Measurements from ENCODE around the gene SRPRA.

SRPRA gene

GRCh38 chr11:126217491-126217890, 51.2 kb downstream of the SRPRA start:
- peaks cover 89% of the 10 kb centered on the region for H3K79me2 ChIP-seq (ENCODE audit: low read length)

GRCh38 chr11:126216526-126217305, 52.0 kb downstream of the SRPRA start:
- Histone ChIP-seq H3K27me3 (replicated peaks; ENCODE audit: insufficient read depth, low read length) (no peaks in the 10 kb centered on the region), H4K20me1 (ENCODE audit: insufficient read depth, low read length) (no peaks in the 10 kb centered on the region), H3K27ac (ENCODE audit: low read length) (no peak overlapping the region), H3K9me2 (replicated peaks; ENCODE audit: insufficient read depth, low read length) (no peaks in the 10 kb centered on the region), H3K4me3 (ENCODE audit: low read length) (no peak overlapping the region), H2AFZ (ENCODE audit: low read length) (no peak overlapping the region), H3F3A (ENCODE audit: insufficient read depth, low read length) (no peaks in the 10 kb centered on the region), H3K79me2 (ENCODE audit: low read length) (peaks cover 90% of the 10 kb centered on the region), H3K36me3 (replicated peaks; ENCODE audit: insufficient read depth, low read length) (no peaks in the 10 kb centered on the region), H3K4me2 (ENCODE audit: low read depth, low read length) (no peak overlapping the region), H3K4me1 (ENCODE audit: low read length) (peaks cover 9% of the 10 kb centered on the region), H3K9ac (ENCODE audit: low read length) (no peak overlapping the region), H3K9me3 (replicated peaks; ENCODE audit: insufficient read depth, low read length) (no peaks in the 10 kb centered on the region)
- no peak for DNase-seq
- no peak for TF ChIP-seq CTCF (IDR thresholded peaks at IDR 0.05; ENCODE audit: low read length)
- TF ChIP-seq EZH2phosphoT487 (IDR thresholded peaks at IDR 0.05; ENCODE audit: low read length) = no peak
- no peak for TF ChIP-seq EZH2 (optimal IDR thresholded peaks at IDR 0.05; ENCODE audit: low read depth, low read length)

More at GRCh38 chr11:126217491-126217890, 51.2 kb downstream of the SRPRA start:
- Histone ChIP-seq H2AFZ (ENCODE audit: low read length) (no peak overlapping the region), H3K9ac (ENCODE audit: low read length) (no peak overlapping the region), H4K20me1 (ENCODE audit: insufficient read depth, low read length) (no peaks in the 10 kb centered on the region), H3K4me3 (ENCODE audit: low read length) (no peak overlapping the region), H3K4me2 (ENCODE audit: low read depth, low read length) (no peak overlapping the region), H3K36me3 (replicated peaks; ENCODE audit: insufficient read depth, low read length) (no peaks in the 10 kb centered on the region), H3K27ac (ENCODE audit: low read length) (no peak overlapping the region), H3K9me3 (replicated peaks; ENCODE audit: insufficient read depth, low read length) (no peaks in the 10 kb centered on the region), H3F3A (ENCODE audit: insufficient read depth, low read length) (no peaks in the 10 kb centered on the region), H3K27me3 (replicated peaks; ENCODE audit: insufficient read depth, low read length) (no peaks in the 10 kb centered on the region), H3K4me1 (ENCODE audit: low read length) (peaks cover 6% of the 10 kb centered on the region), H3K9me2 (replicated peaks; ENCODE audit: insufficient read depth, low read length) (no peaks in the 10 kb centered on the region)
- DNase-seq = no peak
- TF ChIP-seq EZH2phosphoT487 (IDR thresholded peaks at IDR 0.05; ENCODE audit: low read length) = no peak
- no peak for TF ChIP-seq EZH2 (optimal IDR thresholded peaks at IDR 0.05; ENCODE audit: low read depth, low read length)
- no peak for TF ChIP-seq CTCF (IDR thresholded peaks at IDR 0.05; ENCODE audit: low read length)

GRCh38 chr11:126214841-126215240, 53.9 kb downstream of the SRPRA start:
- Histone ChIP-seq H3K36me3 (replicated peaks; ENCODE audit: insufficient read depth, low read length) (no peaks in the 10 kb centered on the region), H2AFZ (ENCODE audit: low read length) (no peak overlapping the region), H3K9me2 (replicated peaks; ENCODE audit: insufficient read depth, low read length) (no peaks in the 10 kb centered on the region), H4K20me1 (ENCODE audit: insufficient read depth, low read length) (no peaks in the 10 kb centered on the region), H3K27me3 (replicated peaks; ENCODE audit: insufficient read depth, low read length) (no peaks in the 10 kb centered on the region), H3K79me2 (ENCODE audit: low read length) (peaks cover 88% of the 10 kb centered on the region), H3K4me1 (ENCODE audit: low read length) (peaks cover 11% of the 10 kb centered on the region), H3K27ac (ENCODE audit: low read length) (no peak overlapping the region), H3F3A (ENCODE audit: insufficient read depth, low read length) (no peaks in the 10 kb centered on the region), H3K4me2 (ENCODE audit: low read depth, low read length) (no peak overlapping the region), H3K9me3 (replicated peaks; ENCODE audit: insufficient read depth, low read length) (no peaks in the 10 kb centered on the region), H3K9ac (ENCODE audit: low read length) (no peak overlapping the region), H3K4me3 (ENCODE audit: low read length) (no peak overlapping the region)
- no peak for TF ChIP-seq CTCF (IDR thresholded peaks at IDR 0.05; ENCODE audit: low read length)
- TF ChIP-seq EZH2phosphoT487 (IDR thresholded peaks at IDR 0.05; ENCODE audit: low read length) = no peak
- TF ChIP-seq EZH2 (optimal IDR thresholded peaks at IDR 0.05; ENCODE audit: low read depth, low read length) = no peak
- no peak for DNase-seq

Data from MM.1S (cell line).